NCI-H748 treated with DMSO at 0.1 percent for 48 hours (cell line): Measurements from ENCODE around the gene CYGB.

ENCODE experiments used
- DNase-seq: peaks from one replicate; lab custom pipeline; 2025; lab: John Stamatoyannopoulos, UW

Gene CYGB

DNA sequence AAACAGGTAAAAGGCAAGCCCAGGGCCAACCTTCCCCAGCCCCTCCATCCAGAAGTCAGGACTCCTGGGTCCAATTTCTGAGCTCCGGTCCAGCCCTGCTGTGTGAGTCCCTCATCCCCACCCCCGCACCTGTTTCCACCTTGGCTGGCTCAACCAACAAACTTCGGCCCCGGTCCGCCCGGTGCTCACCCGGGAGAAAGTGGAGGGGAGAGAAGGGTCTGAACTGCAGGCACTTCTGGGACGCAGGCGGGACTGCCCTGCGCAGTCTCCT is 36.8 kb downstream of the CYGB start:
- no peak for DNase-seq

DNA sequence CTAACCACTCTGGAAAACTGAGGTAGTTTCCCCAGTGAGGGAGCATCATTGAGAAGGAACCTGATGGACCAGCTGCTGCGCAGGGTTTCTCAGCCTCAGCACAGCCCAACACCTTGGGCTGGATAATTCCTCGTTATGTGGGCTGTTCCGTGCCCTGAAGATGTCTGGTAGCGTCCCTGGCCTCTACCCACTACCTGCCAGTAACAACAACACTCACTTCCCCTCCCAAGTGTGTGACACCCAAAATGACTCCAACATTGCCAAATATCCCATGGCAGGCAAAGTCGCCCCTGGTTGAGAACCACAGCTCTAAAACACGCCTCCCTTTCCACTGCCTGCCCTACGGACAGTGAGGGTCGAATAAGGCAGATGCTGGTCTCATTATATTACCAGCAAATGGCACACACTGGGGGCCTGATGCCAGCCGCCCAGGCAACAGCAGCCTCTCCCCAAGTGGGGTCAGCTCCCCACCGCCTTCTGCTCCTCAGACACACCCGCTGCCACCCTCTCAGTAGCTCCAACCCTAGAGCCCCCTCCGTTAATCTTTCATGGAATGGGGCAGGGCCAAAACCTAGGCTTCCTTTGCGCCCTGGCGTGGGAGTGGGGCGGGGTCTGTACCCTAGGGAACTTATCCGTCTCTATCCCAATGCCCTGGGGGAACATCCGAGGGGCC is 37.3 kb downstream of the CYGB start:
- DNase-seq, result no peak

DNA sequence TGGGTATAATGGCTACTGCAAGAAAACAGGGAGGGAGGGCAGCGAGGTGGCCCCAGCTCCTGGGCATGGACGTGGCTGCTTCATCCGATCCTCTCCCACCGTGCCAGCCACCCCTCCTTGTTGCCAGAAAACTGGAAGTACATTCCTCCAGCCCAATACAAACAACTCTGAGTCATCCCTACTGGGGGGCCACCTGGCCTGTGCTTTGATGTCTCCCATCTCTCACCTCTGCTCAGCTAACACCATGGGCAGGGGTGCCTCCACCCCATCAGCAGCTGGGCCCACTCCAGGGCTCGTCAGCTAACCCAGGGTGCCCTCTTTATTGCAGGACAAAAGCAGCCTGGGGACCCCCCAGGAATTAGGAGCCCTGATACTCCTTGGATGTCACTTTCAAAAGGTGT is 38.2 kb downstream of the CYGB start:
- DNase-seq, result no peak

DNA sequence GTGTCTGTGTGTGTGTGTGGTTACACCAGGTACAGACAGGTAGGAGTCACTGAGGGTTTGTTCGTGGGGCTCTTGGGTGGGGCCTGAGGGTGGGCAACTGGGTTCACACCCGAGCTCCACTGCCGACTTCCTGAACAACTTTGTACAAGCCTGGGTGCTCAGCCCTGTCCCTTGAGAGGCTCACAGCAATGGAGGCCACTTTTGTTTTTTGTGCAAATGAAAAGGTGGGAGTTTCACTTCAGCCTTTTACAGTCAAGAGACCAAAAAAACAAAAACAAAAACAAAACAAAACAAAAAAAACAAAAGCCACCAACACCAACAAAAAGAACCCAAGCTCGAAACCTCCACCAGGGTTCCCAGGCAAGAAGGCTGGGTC is 38.6 kb downstream of the CYGB start:
- DNase-seq, result no peak

DNA sequence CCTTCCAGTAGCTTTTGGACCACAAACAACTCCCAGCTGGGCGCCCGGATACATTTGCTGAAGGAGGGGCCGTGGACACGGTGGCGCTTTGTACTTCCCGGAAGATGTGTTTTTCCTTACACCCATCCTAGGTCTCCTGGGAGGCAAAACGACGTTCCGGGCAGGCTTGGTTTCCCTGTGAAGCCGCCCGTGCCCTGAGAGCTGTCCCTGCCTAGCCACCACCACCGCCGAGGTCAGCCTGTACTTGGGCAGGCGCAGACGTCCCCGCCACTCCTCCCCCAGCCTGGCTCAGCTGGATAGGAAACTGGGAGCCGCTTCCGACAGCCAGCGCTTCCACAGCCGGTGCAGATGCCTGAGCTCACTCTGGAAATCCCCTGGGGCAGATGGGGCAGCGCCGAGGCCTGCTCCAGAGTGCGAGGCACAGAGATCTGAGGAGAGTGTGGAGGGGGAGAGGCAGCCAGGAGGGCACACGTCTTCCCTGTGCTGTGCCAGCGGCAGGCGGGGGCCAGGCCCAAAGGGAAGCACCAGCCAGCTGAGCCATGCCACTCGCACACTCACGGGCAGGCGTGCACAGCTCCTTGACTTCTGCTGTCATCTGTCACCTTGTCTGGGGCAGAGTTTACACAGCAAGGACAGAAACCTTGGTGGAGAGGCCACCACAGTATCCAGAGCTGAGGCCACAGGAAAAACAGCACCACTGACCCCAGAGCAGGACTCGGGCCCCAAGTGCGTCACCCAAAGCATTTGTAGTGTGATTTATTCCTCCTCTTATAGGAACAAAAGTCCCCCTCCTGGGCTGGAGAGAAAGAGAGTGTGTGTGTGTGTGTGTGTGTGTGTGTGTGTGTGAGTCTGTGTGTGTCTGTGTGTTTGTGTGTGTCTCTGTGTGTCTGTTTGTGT is 39.3 kb downstream of the CYGB start:
- no peak for DNase-seq

DNA sequence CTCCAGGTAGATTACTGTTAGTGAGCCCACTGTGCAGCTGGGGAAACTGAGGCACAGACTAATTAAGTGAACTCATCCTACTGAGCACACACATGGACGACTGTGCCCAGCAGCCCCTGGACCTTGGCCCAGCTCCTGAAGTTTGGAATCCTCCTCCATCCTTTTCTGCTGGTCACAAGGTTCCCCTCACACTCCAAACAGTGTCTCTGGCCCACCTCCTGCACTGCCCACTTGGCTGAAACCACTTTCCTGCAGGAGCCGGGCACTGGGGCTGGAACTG is 39.9 kb downstream of the CYGB start:
- DNase-seq, result no peak

DNA sequence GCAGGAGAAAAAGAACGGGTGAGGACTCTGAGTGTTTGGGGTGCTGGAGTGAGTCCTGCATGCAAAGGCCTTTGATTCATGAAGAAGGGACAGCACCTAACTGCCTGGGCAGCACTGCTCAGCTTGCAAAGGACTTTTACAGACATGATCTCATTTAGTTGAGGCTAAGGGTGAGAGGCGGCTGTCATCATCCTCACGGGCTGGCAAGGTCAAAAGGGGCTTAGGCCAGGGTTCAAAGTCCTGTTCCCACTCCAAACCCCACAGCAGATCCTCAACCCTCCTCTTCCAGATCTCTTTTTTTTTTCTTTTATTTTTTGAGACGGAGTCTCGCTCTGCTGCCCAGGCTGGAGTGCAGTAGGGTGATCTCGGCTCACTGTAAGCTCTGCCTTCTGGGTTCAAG is 41.0 kb downstream of the CYGB start:
- DNase-seq, result no peak

DNA sequence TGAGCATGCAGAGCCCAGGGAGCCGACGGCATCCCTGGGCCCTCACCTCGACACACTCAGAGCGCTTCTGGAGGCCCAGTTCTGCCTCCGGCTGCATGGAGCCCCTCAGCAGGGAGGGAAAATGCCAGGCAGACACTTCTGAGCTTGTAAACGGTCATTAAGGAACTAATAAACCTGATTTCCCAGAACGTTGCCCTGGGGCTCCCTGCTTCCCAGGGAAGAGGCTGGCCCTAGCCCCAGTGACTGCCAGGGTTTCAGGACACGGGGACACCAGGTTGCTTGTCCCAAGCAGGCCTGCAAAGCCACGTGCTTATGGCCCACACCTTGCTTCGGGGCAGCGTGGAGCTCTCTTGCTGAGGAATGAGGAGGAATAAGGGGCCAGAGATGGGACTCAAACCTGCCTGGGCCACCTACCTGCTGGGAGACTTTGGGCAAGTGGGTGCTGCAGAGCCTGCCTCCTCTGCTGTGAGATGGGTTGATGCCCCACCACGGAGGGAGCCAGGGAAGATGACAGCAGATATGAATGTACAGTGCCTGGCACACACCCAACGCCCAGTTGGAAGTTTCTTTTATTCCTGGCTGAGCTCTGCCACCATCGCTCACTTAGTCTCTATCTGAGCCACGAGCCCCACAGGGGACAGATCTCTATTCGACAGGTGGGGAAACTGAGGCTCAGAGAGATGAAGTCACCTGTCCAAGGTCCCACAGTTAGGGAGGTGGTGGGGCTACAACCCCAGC is 41.7 kb downstream of the CYGB start:
- no peak for DNase-seq

DNA sequence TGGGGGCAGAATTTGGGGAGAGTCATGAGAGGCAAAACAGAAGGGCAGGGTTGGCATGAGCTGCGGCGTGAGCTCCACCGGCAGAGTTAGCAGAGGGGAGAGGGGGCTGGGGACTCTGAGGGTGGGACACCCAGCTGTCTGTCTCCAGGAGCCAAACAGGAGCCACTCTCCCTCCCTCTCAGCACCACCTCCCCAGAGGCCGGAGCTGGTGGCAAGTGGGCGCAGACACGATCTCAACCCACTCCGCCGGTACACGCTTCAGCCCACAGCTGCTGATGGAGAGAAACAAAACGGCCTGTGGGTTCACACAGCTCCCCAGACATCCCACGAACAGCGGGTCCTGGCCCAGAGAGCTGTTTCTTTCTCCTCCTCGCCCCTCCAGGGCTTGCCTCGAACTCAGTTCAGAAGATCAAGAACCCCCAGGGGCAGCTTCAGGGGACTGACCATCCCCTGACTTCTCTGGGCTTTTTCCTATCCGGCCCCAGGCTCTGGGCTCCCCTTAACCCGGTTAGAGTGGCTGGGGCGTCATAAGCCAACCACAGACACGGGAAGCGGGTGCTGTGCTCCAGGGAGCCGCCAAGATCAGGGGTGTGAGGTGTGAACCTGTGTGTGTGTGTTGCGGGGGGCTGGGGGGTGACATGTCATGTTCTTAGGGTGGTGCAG is 43.9 kb downstream of the CYGB start:
- DNase-seq, result no peak

DNA sequence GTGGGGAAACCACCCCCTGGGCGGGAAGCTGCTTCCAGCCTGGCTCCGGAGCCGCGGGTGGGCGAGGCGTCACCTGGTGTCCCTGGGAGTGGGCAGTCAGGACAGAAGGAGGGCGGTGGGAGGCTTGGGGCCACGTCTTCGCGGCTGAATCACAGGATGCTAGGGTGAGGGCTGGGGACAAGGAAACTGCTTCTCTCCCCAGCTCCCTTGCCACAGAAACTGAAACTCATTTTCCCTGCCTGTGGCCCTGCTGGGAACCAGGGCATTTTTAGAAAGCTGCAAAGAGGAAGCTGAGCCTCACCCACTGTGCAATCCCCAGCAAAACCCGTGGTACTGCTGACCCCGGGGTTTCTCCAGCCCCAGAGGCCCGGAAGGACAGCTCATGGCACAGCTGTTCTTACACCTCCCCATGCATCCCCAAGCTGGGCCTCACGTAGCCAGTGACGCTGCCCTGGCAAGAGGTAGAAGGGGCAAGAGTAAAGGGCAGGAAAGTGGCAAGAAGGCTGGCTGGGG is 44.5 kb downstream of the CYGB start:
- no peak for DNase-seq

DNA sequence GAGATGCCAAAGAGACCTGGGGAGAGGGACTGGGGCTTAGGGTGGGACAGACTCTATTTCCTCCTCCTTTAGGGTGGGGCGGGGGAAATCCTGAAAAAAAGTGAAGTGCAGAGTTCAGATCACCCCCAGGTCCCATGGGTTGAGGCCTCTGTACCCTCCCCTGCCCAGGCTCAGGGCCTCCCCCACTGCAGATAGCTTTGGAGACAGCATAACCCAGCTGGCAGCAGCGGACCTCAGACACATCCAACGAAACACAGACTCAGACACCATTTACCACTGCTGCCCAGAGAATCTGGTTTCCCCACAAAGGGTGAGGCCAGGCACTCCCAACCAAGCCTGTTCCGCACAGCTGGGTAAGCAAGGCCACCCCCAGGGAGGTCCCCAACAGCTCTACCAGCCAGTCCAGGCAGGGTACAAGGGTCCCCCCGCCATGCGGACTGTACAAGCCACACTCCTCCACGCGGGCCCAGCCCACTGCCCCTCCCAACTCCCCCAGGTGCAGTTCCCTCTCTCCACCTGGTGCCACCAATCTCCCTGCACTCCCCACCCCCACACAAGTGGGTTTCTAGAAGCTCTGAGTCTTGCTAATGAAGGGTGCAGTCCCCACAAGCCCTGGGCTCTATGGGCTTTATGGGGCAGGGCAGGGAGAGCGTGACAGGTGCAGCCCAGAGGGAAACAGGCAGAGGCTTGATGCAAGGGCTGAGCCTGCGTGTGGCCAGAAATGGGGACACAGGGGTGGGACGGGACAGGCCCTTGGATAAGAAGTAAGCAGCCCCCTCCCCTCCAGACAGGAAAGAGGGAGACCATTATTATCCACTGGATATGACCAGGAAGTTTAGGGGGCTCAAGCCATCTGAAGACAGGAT is 45.2 kb downstream of the CYGB start:
- no peak for DNase-seq

DNA sequence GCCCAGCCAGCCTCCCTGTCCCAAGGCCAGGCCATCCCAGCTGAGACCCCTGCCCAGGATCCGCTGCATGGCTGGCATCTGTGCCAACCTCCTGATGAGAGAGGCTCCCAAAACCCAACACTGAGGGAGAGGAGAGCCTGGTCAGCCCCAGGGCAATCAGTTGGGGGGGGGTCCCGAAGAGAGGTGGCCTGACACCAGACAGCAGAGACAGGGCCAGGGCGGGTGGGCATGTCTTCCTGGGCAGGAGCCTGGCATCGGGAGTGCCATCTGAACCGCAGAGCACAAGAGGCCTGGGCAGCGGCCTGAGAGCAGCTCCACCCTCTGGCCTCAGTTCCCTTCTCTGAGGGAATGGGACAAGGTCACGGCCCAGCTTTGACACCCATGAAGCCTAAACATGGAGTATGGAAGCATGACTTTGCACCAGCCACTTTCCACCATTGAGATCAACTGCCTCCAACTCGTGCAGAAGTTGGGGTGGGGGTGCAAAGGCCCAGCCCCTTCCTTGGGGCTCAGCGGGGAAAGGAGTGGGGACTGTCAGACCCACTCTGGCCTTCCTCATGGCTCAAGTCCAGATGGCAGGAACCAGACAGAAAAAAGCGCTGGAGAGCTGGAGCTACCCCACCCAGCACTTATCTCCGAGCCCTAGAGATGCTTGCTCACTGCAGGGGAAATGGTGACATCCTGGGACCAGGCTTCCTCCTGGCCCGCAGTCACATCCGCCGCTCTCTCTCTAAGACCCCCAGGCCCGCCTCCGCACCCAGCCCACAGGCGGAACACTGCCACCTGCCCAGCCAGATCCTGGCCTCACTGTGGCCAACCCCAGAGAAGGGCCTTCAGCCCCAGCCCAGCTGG is 46.0 kb downstream of the CYGB start:
- no peak for DNase-seq

DNA sequence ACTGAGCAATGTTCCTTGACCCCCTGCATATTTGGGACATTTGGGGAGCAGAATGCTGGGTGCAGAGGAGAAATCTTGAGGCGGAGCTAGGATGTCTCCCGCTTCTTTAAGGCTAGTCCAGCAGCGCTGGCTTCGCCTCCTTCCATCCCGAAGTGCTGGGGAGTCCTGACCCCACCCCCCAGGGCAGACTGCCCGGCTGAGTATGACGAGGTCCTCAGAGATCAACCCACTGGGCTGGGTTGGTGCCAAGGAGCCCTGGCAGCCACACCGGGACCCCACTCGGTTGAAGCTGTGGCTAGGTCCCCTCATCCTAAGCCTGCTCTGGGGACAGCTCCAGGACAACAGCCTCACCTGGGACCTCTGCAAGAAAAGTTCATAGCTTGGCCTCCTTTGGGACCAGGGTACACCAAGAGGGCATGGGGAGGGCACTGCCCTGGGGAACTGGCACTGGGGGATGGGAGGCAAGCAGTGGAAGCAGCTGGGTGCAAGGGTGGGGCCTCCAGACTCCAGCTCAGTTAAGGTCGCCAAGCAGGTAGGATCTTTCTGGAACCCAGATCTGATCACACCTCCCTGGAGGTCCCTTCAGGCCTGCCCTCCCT is 47.3 kb downstream of the CYGB start:
- no peak for DNase-seq

DNA sequence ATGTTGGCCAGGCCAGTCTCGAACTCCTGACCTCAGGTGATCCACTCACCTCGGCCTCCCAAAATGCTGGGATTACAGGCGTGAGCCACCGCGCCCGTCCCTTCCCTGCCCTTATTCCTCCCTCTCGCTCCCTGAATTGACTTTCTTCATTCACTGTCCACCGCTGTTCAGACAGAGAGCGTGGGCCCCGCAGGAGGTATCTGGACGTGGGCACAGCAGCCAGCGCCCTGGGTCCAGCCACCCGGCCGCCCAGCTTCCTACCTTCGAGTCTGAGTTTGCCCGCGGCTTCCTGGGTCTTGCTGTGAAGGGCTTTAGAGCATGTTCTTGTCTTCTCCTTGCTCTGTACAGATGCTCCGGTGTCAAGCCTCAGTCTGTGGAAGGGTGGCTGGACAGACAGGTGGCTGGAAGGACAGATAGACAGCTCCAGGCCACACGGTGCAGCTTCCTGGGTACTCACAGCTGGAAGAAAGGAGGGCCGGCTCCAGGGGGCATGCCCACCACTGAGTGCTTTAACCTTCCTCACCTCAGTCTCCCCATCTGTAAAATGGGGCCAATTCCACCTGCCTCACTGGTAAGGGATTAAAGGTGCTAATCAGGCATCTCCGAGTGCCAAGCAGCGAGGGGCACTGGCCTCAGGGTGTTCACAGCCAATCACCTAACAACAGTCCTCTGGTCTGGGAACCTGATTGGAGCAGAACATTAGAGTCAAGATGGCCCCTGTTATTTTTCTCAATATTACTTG is 49.9 kb downstream of the CYGB start:
- no peak for DNase-seq

DNA sequence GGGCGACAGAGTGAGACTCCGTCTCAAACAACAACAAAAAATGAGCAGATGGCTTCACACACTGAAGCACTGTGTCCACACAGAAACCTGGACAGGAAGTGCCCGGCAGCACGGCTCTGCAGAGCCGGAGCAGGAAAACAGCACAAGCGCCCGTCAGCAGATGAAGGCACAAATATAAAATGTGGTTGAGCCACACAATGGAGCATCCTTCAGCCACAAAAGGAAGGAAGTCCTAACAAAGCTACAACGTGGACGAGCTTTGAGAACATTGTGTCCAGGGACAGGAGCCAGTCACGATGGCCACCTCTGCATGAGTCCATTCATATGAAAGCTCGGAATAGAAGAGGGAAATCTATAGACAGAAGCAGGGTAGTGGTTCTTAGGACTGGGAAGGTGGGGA is 51.9 kb downstream of the CYGB start:
- peak; percentile 0 for DNase-seq

DNA sequence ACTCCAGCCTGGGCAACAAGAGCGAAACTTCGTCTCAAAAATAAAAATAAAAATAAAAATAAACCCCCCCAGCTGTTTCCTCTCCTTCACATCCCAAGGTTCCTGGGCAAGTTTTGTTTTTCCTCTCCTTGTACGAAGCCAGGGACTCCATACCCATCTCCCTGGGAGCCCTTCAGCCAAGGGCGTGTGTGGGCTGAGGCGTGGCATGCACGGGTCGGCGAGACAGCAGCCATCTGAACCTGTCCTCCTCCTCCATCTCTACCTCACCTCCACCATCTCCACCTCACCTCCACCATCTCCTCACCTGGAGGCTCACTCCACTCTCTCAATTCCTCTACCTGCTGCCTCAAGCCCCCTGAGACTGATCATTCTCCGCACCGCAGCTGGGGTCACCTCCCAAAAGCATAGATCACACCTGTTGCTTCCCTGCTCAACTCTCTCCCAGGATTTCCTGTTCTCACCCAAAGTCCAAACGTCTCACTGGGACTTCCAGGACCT is 53.2 kb downstream of the CYGB start:
- no peak for DNase-seq

DNA sequence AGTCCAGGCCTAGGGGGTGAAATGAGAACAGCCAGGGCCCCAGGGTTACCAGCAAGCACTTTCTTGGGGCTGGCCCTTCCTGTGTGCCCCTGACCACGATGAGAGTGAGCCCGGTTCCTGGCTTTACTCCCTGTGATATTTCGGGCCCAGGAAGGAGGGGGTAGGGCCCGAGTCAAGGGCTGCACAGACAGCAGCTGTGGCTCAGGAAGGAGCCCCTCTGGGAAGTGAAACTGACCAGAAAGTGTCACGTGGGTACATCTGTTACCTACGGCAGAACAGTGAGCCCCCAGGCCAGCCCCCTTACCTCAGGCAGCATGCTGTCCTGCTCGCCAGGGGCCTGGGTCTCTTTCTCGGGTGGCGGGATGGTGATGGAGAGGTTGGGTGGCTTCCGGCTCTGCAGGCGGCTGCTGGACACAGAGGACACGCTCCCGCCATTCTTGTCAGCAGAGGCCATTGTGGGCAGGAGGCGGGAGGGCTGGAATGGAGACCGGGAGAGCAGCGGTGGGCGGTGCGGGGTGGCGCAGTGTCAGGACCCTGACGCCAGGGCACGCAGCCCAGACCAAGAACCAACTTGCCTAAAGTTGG is 56.3 kb downstream of the CYGB start:
- no peak for DNase-seq

DNA sequence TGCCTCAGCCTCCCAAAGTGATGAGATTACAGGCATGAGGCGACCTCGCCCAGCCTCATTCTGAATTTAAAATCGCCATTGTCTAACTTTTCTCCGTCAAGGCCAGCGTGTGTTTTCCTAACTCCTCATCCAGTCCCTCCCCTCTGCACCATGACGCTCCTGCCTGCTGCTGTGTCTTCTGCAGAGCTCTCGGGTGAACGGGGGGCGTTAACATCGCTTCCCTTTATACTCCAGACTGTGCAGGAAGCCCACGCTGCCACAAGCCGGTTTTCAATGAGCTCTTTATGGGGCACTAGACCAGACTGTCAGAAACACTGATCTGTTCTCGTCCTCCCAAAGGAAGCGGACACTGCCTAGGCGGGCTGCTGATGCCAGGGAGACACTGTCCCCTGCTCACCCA is 56.9 kb downstream of the CYGB start:
- no peak for DNase-seq

DNA sequence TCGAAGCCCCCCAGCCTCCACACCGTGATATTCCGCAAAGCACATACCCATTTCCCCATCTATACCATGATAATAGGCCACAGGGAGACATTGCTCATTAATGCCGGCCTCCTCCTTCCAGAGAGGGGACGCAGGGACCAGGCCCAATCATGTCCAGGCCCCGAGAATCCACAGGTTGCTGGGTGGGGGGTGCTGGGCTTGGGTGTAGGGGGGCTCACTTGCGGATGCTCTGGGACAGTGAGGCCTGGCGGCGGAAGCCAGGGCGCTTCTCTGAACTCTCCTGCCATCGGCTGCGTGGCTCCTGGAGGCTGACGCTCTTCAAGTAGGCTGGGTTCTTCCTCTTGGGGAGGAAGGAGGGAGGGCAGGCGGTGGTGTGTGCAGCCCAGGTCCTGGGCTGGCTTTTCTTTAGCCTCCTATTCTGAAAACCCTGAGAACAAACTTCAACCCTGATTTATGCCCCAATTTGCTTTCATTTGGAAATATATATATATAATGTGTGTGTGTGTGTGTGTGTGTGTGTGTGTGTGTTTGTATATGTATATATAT is 57.9 kb downstream of the CYGB start:
- DNase-seq, result no peak
